Stomach (tissue), 4 donors: ENCODE results near the gene DOCK3.

Experiments used
- CTCF ChIP-seq, 7 experiments: fragments of 450-650 bp in 4 of 7; fragments of 200-600 bp in 3 of 7; sonication (generic) in 3 of 7; IDR thresholded peaks; one replicate each; pipeline ENCODE4 v1.5.1; 2016 to 2019; ENCODE audit warnings: antibody characterized with exemption in 7 of 7, control low read depth in 2 of 7, mild to moderate bottlenecking in 1 of 7
- POLR2A ChIP-seq, 4 donors: fragments of 450-650 bp; IDR thresholded peaks; one replicate each; pipeline ENCODE4 v1.6.1; 2016; ENCODE audit warnings: antibody characterized with exemption in 4 of 4, control low read depth in 2 of 4, mild to moderate bottlenecking in 1 of 4, moderate library complexity in 1 of 4
- POLR2AphosphoS5 ChIP-seq, 3 donors: sonication (generic); formaldehyde crosslinking; IDR thresholded peaks; one replicate each; pipeline ENCODE4 v1.6.1; 2016; ENCODE audit warnings: antibody characterized with exemption in 3 of 3

- TF ChIP-seq CTCF (IDR thresholded peaks at IDR 0.05) = no peak
- TF ChIP-seq POLR2AphosphoS5 (IDR thresholded peaks at IDR 0.05) = no peak
- TF ChIP-seq POLR2A (IDR thresholded peaks at IDR 0.05) = no peak
Observed at GRCh38 chr3:51163051-51163450, 488.3 kb downstream of the DOCK3 start.
